ENCODE measurements around the gene RMC1. TPM values are rescaled to one million over a fixed set of nuclear protein-coding genes. Genes with fewer than 3 reads are reported as not detected.
A peak's percentile ranks its signal among the peaks of the same experiment; 100 is the strongest.

The RMC1 gene
- total RNA-seq = 10 to 100 TPM; 58.8 to 61.1 TPM

DNA sequence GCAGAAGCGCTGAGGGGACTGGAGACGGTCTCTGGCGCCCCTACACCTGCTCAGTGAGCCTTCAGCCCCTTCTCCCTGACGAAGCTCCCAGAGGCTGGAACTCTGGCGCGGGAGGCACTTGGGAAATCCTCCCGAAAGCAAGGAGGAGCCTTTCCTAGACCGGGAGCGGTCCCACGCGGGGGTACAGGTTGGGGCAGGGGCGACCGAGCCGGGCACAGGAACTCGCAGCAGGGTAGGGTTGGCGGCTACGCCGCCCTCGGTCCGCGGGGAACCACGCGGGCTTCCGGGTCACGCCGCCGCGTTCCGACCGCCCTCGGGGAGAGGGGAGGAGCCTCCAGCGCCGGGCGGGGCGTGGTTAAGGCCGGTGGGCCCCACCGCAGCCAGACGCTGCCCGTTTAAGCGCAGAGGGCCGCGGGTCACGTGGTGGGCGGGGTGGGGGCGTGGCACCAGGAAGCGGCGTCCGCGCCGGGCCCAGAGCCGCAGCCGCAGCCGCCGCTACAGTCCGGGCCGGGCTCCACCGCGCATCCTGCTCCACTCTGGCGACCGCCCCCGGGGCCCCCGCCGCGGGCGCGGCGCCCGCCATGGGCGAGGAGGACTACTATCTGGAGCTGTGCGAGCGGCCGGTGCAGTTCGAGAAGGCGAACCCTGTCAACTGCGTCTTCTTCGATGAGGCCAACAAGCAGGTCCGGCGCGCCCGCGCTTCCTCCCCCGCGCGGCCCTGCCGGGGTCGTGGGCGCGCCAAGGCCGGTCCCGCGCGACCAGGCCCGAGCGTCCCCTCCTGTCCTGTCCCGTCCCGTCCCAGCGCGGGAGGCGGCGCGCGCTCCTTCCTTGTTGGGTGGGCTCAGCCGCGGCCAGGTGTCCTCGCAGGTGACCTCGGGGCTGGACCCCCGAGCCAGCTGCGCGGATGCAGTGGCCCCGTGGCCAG is at the start of gene RMC1:
TSS of gene RMC1 (plus strand) at position 474 of the 925 bp plus-strand sequence. CDS start at position 582, 108 bp downstream.
- DNase-seq (ENCODE audit: low spot score) = peak; percentile 98
- H3K4me3 Mint-ChIP-seq = peak within 1 kb of the TSS; percentile 98
- H3K36me3 Mint-ChIP-seq = peaks cover 10% of the 10 kb centered on the region
- H3K27me3 Mint-ChIP-seq = no peaks in the 10 kb centered on the region
- H3K9me3 Mint-ChIP-seq = no peaks in the 10 kb centered on the region
- H3K4me1 Mint-ChIP-seq (ENCODE audit: low read depth in 2 of 2) = peaks cover 33 to 40% of the 10 kb centered on the region in 2 donors
- peak within 1 kb of the TSS; percentile 90 to 95 for H3K27ac Mint-ChIP-seq
- peak; percentile 98 to 99 for ATAC-seq

DNA sequence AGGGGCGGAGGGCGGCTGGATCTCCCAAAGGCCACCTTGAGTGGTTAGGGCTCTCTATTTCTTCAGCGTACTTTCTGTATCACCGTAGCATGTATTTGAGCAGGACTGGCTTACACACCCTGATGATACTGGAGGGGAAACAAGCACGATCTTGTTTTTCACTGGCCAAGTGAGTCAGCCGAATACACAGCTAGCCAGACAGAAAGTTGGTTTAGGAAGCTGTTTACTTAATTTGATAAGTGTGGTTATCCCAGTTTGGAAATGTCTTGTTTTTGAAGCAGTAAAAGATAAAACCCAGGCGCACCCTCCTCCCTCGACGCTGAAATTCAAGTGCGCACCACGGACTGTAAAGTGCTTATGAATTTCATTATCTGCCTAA is 49.6 kb upstream of the RMC1 start:
- peak overlapping the region; percentile 99 for H3K4me3 Mint-ChIP-seq

DNA sequence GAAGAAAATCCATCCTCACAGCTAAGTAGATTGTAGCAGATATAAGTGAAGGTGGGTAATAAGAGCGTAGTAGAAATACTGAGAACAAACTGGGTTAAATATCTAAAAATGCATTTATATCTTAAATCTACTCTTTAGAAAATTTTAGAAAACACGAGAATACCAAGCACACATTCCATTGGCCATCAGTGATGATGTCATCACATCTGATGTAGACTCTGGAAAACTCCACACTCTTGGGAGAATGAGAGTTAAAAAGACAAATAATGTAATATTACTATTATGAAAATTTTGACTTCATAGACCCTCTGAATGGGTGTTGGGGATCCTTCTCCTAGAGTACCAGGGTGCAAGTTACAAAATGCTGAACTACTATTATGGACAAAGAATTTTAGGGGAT is 46.5 kb upstream of the RMC1 start:
- Mint-ChIP-seq H3K36me3 (peaks cover 6% of the 10 kb centered on the region), H3K4me1 (ENCODE audit: low read depth in 2 of 2) (peaks cover 64 to 73% of the 10 kb centered on the region in 2 donors), H3K9me3 (no peaks in the 10 kb centered on the region), H3K27ac (peak overlapping the region in 1 of 2 donors; percentile 20), H3K4me3 (peak overlapping the region; percentile 4), H3K27me3 (no peaks in the 10 kb centered on the region)
- ATAC-seq (no peak), DNase-seq (ENCODE audit: low spot score) (no peak)

More for the DNA sequence above, 49.6 kb upstream of the RMC1 start:
- Mint-ChIP-seq H3K4me1 (ENCODE audit: low read depth in 2 of 2) (peaks cover 46 to 57% of the 10 kb centered on the region in 2 donors), H3K36me3 (no peaks in the 10 kb centered on the region), H3K9me3 (no peaks in the 10 kb centered on the region), H3K27me3 (no peaks in the 10 kb centered on the region), H3K27ac (peak overlapping the region; percentile 96 to 99)
- DNase-seq (ENCODE audit: low spot score) (no peak), ATAC-seq (peak; percentile 7 to 45)

DNA sequence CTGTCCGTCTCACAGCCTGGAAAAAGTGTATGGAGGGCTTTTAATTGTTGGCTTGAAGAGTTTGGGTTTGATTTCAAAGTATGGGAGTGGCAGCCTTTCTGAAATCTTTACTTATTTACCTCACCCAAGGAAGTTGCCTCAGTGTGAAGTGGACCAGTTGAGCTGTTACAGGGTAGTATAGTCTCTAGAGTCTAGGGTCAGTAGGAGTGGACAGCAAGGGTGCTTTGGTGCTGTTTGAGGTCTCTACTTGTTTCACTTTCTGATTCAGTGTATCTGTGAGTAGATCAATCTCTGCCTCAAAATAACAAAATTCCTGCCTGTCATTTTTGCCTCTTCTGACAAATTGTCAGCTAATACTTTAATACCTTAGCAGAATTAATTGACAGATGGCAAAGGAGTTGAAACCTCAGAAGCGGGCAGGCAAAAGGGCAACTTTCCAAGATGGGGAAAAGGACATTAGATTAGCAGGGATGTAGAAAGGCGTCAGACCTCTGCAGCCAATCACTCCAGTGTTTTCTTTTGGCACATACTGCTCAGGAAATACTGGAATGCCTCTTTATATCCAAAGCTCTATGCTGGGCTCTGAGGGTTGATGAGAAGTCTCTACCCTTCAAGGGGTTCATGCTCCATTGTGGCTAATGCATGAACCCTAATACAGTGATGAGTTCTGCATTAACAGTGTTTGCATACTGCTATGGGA is 44.3 kb upstream of the RMC1 start:
- H3K36me3 Mint-ChIP-seq = peaks cover 17% of the 10 kb centered on the region
- peaks cover 58 to 65% of the 10 kb centered on the region in 2 donors for H3K4me1 Mint-ChIP-seq (ENCODE audit: low read depth in 2 of 2)
- DNase-seq (ENCODE audit: low spot score) = no peak

DNA sequence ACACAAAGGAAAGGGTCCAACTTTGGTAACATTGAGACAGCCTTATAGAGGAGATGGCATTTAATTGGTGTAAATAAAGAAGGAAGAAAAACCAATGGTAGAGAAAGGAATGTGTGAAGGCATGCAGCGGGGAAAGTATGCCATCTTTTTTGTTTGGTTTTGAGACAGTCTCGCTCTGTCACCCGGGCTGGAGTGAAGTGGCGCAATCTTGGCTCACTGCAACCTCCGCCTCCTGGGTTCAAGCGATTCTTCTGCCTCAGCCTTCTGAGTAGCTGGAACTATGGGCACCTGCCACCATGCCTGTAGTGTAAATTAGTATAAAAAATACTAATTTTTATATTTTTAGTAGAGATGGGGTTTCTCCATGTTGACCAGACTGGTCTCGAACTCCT is 43.8 kb upstream of the RMC1 start:
- Mint-ChIP-seq H3K27ac (peak overlapping the region in 1 of 2 donors; percentile 58), H3K4me1 (ENCODE audit: low read depth in 2 of 2) (peaks cover 54 to 59% of the 10 kb centered on the region in 2 donors), H3K36me3 (peaks cover 17% of the 10 kb centered on the region)

More for the DNA sequence above, 44.3 kb upstream of the RMC1 start:
- Mint-ChIP-seq H3K4me3 (peak overlapping the region; percentile 58), H3K9me3 (no peaks in the 10 kb centered on the region), H3K27ac (peak overlapping the region; percentile 46 to 58), H3K27me3 (no peaks in the 10 kb centered on the region)
- peak; percentile 69 to 78 for ATAC-seq

GRCh38 chr18:23460285-23461273 is 42.7 kb upstream of the RMC1 start:
- no peak for DNase-seq (ENCODE audit: low spot score)
- peaks cover 18% of the 10 kb centered on the region for H3K36me3 Mint-ChIP-seq
- no peak overlapping the region for H3K4me3 Mint-ChIP-seq

More for the DNA sequence above, 43.8 kb upstream of the RMC1 start:
- Mint-ChIP-seq H3K4me3 (no peak overlapping the region), H3K27me3 (no peaks in the 10 kb centered on the region), H3K9me3 (no peaks in the 10 kb centered on the region)
- no peak for DNase-seq (ENCODE audit: low spot score)
- ATAC-seq = no peak

GRCh38 chr18:23462876-23463275 is 40.4 kb upstream of the RMC1 start:
- H3K27me3 Mint-ChIP-seq = no peaks in the 10 kb centered on the region
- H3K27ac Mint-ChIP-seq = no peak overlapping the region
- H3K4me3 Mint-ChIP-seq = no peak overlapping the region
- H3K9me3 Mint-ChIP-seq = no peaks in the 10 kb centered on the region
- H3K4me1 Mint-ChIP-seq (ENCODE audit: low read depth in 2 of 2) = peaks cover 39 to 41% of the 10 kb centered on the region in 2 donors
- H3K36me3 Mint-ChIP-seq = peaks cover 23% of the 10 kb centered on the region
- ATAC-seq = no peak
- no peak for DNase-seq (ENCODE audit: low spot score)

More at GRCh38 chr18:23460285-23461273, 42.7 kb upstream of the RMC1 start:
- no peaks in the 10 kb centered on the region for H3K9me3 Mint-ChIP-seq
- peak overlapping the region in 1 of 2 donors; percentile 32 for H3K27ac Mint-ChIP-seq
- peaks cover 49 to 53% of the 10 kb centered on the region in 2 donors for H3K4me1 Mint-ChIP-seq (ENCODE audit: low read depth in 2 of 2)
- no peak for ATAC-seq
- H3K27me3 Mint-ChIP-seq = no peaks in the 10 kb centered on the region

DNA sequence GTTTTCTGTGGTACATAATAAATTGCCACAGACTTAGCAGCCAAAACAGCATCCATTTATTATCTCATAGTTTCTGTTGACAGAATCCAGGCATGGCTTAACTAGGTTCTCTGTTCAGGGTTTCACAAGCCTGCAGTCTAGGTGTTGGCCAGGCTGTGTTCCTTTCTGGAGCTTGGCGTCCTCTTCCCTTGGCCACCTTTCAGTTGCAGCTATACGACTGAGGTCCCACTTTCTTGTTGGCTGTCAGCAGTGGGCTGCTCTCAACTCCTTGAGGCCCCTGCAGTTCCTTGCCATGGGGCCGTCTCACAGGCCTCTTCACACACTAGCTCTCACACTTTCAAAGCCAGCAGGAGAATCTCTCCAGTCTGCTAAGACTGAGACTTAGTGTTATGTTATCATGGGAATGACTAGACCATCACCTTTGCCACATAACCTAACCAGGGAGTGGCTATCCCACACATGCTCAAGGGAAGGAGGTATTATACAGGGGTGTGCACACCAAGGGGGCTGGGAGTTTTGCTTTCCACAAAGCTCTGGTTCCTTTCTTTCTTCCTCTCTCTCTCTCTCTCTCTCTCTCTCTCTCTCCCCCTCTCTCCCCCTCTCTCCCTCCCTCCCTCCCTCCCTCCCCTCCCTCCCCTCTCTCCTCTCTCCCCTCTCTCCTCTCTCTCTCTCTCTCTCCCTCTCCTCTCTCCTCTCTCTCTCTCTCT is 34.4 kb upstream of the RMC1 start:
- no peak for DNase-seq (ENCODE audit: low spot score)
- ATAC-seq = no peak
- peaks cover 20% of the 10 kb centered on the region for H3K36me3 Mint-ChIP-seq
- no peak overlapping the region for H3K27ac Mint-ChIP-seq
- no peaks in the 10 kb centered on the region for H3K9me3 Mint-ChIP-seq
- peaks cover under 1 to 3% of the 10 kb centered on the region in 2 donors for H3K4me1 Mint-ChIP-seq (ENCODE audit: low read depth in 2 of 2)
- no peak overlapping the region for H3K4me3 Mint-ChIP-seq
- no peaks in the 10 kb centered on the region for H3K27me3 Mint-ChIP-seq

DNA sequence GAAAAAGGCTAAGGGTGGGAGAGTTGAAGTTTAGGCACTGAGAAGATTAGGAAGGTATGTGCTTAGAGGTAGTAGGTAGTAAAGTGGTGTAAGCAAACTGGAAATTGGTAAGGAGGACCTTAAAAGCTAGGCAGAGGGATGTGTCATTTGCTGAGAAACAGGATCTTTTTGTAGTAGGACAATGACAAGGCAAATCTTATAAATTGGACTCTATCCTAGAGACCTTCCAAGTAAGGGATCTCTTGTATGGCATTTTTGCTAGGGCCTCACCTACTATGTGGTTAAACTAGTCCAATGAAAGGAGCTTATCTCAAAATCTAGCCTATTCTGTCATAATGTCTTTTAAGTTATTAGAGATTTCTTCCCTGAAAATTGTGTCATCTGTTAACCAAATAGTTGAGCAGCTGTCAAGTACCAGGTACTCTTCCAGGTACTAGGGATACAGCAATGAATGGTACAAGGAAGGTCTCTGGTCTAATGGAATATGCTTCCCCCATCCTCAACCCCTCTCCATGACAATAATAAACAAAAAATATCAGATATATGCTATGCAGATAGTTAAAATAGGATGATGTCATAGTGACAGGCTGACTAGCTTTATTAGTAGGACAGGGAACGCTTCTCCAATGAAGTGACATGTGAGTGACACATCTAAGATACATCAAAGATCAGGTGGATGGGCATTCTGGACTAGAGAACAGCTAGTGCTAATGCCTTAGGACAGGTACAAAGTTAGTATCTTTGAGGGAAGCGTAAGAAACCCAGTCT is 32.5 kb upstream of the RMC1 start:
- no peak for DNase-seq (ENCODE audit: low spot score)
- H3K27ac Mint-ChIP-seq = no peak overlapping the region

GRCh38 chr18:23471486-23471885 is 31.8 kb upstream of the RMC1 start:
- H3K36me3 Mint-ChIP-seq = peaks cover 30% of the 10 kb centered on the region
- no peaks in the 10 kb centered on the region for H3K9me3 Mint-ChIP-seq
- no peaks in the 10 kb centered on the region for H3K27me3 Mint-ChIP-seq
- no peak overlapping the region for H3K27ac Mint-ChIP-seq
- no peak overlapping the region for H3K4me3 Mint-ChIP-seq
- no peak for DNase-seq (ENCODE audit: low spot score)
- H3K4me1 Mint-ChIP-seq (ENCODE audit: low read depth in 2 of 2) = peaks cover 0 to 9% of the 10 kb centered on the region in 2 donors
- no peak for ATAC-seq

More for the DNA sequence above, 32.5 kb upstream of the RMC1 start:
- Mint-ChIP-seq H3K36me3 (peaks cover 30% of the 10 kb centered on the region), H3K27me3 (no peaks in the 10 kb centered on the region), H3K9me3 (no peaks in the 10 kb centered on the region), H3K4me1 (ENCODE audit: low read depth in 2 of 2) (peaks cover 0 to 7% of the 10 kb centered on the region in 2 donors), H3K4me3 (no peak overlapping the region)
- ATAC-seq = no peak

DNA sequence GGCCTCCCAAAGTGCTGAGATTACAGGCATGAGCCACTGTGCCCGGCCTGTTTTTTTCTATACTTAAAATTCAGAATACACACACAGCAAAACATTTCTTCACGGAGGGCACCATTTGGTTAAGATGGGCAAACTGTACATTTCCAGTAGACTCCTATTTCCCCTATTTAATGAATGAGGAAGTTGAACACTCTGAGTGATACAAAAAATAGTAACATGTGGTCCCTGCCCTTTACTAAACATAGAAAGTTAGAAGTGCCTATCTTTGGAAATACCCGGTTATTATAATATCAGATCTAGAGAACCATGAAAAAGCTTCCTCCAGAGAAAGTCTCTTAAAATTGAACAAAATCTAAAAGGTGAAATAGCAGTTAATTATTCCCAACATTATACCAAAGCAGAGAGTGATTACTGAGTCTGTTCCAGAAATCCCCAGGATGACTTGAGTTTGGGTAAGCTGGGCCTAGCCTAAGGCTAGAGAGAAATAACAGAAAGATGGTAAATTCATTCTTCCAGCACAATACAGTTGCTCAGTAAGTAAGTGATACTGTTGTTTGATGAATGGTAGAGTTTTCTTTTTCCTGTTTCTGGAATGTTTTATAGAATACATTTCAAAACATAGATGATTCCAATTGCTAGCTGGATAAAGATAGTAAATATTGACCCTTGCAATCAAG is 23.3 kb upstream of the RMC1 start:
- DNase-seq (ENCODE audit: low spot score) (no peak), ATAC-seq (no peak)
- peaks cover 0 to 2% of the 10 kb centered on the region in 2 donors for H3K4me1 Mint-ChIP-seq (ENCODE audit: low read depth in 2 of 2)
- H3K27ac Mint-ChIP-seq = no peak overlapping the region
- H3K27me3 Mint-ChIP-seq = no peaks in the 10 kb centered on the region
- peaks cover 10% of the 10 kb centered on the region for H3K36me3 Mint-ChIP-seq
- no peaks in the 10 kb centered on the region for H3K9me3 Mint-ChIP-seq
- no peak overlapping the region for H3K4me3 Mint-ChIP-seq

Data from natural killer cell treated with Interleukin-12 subunit alpha and Interleukin-12 subunit beta and Interleukin-15 and Interleukin-18, amount 100 ng/mL, for 72 hours (primary cell).